ENCODE data around the gene DENND4A. TPM values are rescaled to one million over a fixed set of nuclear protein-coding genes. Genes with fewer than 3 reads are reported as not detected.

The DENND4A gene
- polyA plus RNA-seq, 1 of the 3 experiments (the other 2 are of a cell fraction), result 2.5 TPM

DNA sequence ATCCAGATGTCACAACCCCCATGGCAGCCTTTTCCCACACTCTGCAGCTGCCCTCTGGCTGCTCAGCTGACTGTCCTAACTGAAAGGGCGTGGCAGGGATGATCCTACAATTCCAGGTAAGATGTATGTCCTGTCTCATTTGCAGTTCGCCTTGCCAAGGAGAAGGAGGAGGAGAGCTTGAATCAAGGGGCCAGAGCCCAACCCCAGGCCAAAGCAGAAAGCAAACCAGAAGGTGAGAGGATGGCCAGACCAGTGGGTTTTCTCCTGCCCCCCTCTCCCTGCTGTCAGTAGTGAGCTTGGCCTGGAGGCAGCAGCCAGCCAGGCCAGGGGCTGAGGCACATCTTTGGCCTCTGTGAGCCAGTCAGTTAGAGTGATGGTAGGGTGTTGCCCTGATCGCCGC, 147.8 kb downstream of the DENND4A start:
- no peaks in the 10 kb centered on the region for H3K79me2 ChIP-seq (ENCODE audit: insufficient read depth)
- H3K9me2 ChIP-seq, result no peaks in the 10 kb centered on the region
- H3F3A ChIP-seq (replicated peaks; ENCODE audit: insufficient read depth), result no peaks in the 10 kb centered on the region
- no peaks in the 10 kb centered on the region for H3K9me3 ChIP-seq
- 100% methylated on average over 2 of the region's 4 CpGs for WGBS (ENCODE audit: low lambda C conversion rate)
- TF ChIP-seq FOSL2 (IDR thresholded peaks at IDR 0.05; ENCODE audit: borderline replicate concordance, low read depth) (no peak), EZH2phosphoT487 (IDR thresholded peaks at IDR 0.05; ENCODE audit: borderline replicate concordance, low read depth) (no peak), RAD21 (IDR thresholded peaks at IDR 0.05; ENCODE audit: low read length) (no peak), MXI1 (IDR thresholded peaks at IDR 0.05; ENCODE audit: low read depth, low read length) (no peak), TAF1 (IDR thresholded peaks at IDR 0.05; ENCODE audit: borderline replicate concordance, low read depth, low read length) (no peak), GABPA (IDR thresholded peaks at IDR 0.05; ENCODE audit: low read depth) (no peak), SMC3 (IDR thresholded peaks at IDR 0.05; ENCODE audit: low read depth, low read length) (no peak), FOXJ3 (CRISPR knock-in tag; IDR thresholded peaks at IDR 0.05) (no peak)
- TF ChIP-seq, protein P1, sequence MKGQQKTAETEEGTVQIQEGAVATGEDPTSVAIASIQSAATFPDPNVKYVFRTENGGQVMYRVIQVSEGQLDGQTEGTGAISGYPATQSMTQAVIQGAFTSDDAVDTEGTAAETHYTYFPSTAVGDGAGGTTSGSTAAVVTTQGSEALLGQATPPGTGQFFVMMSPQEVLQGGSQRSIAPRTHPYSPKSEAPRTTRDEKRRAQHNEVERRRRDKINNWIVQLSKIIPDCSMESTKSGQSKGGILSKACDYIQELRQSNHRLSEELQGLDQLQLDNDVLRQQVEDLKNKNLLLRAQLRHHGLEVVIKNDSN (IDR thresholded peaks at IDR 0.05; ENCODE audit: borderline replicate concordance, low read depth), result no peak
- TF ChIP-seq, protein P2, sequence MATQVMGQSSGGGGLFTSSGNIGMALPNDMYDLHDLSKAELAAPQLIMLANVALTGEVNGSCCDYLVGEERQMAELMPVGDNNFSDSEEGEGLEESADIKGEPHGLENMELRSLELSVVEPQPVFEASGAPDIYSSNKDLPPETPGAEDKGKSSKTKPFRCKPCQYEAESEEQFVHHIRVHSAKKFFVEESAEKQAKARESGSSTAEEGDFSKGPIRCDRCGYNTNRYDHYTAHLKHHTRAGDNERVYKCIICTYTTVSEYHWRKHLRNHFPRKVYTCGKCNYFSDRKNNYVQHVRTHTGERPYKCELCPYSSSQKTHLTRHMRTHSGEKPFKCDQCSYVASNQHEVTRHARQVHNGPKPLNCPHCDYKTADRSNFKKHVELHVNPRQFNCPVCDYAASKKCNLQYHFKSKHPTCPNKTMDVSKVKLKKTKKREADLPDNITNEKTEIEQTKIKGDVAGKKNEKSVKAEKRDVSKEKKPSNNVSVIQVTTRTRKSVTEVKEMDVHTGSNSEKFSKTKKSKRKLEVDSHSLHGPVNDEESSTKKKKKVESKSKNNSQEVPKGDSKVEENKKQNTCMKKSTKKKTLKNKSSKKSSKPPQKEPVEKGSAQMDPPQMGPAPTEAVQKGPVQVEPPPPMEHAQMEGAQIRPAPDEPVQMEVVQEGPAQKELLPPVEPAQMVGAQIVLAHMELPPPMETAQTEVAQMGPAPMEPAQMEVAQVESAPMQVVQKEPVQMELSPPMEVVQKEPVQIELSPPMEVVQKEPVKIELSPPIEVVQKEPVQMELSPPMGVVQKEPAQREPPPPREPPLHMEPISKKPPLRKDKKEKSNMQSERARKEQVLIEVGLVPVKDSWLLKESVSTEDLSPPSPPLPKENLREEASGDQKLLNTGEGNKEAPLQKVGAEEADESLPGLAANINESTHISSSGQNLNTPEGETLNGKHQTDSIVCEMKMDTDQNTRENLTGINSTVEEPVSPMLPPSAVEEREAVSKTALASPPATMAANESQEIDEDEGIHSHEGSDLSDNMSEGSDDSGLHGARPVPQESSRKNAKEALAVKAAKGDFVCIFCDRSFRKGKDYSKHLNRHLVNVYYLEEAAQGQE (IDR thresholded peaks at IDR 0.05; ENCODE audit: low read depth, low read length), result no peak
- POLR2A ChIA-PET, result no interaction called here
- H3K27ac ChIP-seq (ENCODE audit: low read depth in 2 of 2, low read length in 1 of 2), result no peak overlapping the region
- H3K4me1 ChIP-seq (ENCODE audit: control insufficient read depth in 1 of 2, insufficient read depth in 2 of 2, low read depth in 1 of 2, low read length in 1 of 2), result peaks cover 0 to 3% of the 10 kb centered on the region in 2 experiments; a peak in 1 of 4 replicates
- CTCF ChIA-PET, result interaction anchor here (1.6 to 8.7 kb wide), 4 partner anchors 9 to 185 kb away, joined by 4 to 85 read pairs (median 6); no protein-coding TSS in a partner anchor
- H2AFZ ChIP-seq (ENCODE audit: low read depth), result no peak overlapping the region
- no peaks in the 10 kb centered on the region for H3K36me3 ChIP-seq (replicated peaks in 1 of 2; ENCODE audit: control insufficient read depth in 1 of 2, insufficient read depth in 2 of 2, low read length in 1 of 2)
- DNase-seq, result no peak
- H3K27me3 ChIP-seq (ENCODE audit: insufficient read depth), result no peaks in the 10 kb centered on the region
- no peaks in the 10 kb centered on the region for H4K20me1 ChIP-seq (ENCODE audit: insufficient read depth)
- no peak overlapping the region for H3K4me2 ChIP-seq
- H3K9ac ChIP-seq, result no peak overlapping the region
- H3K4me3 ChIP-seq (ENCODE audit: low read depth in 2 of 2, low read length in 1 of 2), result no peak overlapping the region

DNA sequence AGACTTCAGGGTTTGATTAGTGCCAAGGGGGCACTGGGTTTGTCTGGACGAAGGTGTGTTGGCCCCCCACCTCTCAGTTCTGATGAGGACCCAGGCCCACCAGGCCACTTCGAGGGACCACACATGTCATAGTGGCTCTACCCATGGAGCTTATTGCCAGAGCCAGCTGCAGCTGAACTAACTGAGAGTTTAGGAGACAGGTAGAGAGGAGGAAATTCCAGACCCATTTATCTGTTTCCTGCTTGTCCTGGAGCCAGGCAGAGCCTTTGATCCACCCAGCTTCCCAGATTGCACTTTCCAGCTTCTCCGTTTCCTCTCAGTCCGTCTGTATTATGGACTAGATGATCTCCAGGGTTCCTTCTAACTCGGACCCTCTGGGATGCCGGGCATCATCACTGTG, 149.5 kb downstream of the DENND4A start:
- DNase-seq, result no peak
- Histone ChIP-seq H3K27me3 (ENCODE audit: insufficient read depth) (no peaks in the 10 kb centered on the region), H3K9ac (no peak overlapping the region), H3K4me2 (no peak overlapping the region), H3K4me1 (ENCODE audit: control insufficient read depth in 1 of 2, insufficient read depth in 2 of 2, low read depth in 1 of 2, low read length in 1 of 2) (peaks cover 0 to 7% of the 10 kb centered on the region in 2 experiments; a peak in 1 of 4 replicates), H3K27ac (ENCODE audit: low read depth in 2 of 2, low read length in 1 of 2) (no peak overlapping the region), H3K36me3 (replicated peaks in 1 of 2; ENCODE audit: control insufficient read depth in 1 of 2, insufficient read depth in 2 of 2, low read length in 1 of 2) (no peaks in the 10 kb centered on the region), H3K9me3 (no peaks in the 10 kb centered on the region), H4K20me1 (ENCODE audit: insufficient read depth) (no peaks in the 10 kb centered on the region), H3K9me2 (no peaks in the 10 kb centered on the region), H3K79me2 (ENCODE audit: insufficient read depth) (no peaks in the 10 kb centered on the region), H3K4me3 (ENCODE audit: low read depth in 2 of 2, low read length in 1 of 2) (no peak overlapping the region), H2AFZ (ENCODE audit: low read depth) (no peak overlapping the region), H3F3A (replicated peaks; ENCODE audit: insufficient read depth) (no peaks in the 10 kb centered on the region)
- ChIA-PET CTCF (interaction anchor here (1.3 to 8.7 kb wide), 6 partner anchors 18 to 186 kb away, joined by 3 to 85 read pairs (median 4); partner anchors contain the start of gene INTS14), POLR2A (no interaction called here)
- 59% methylated on average over 6 of the region's 6 CpGs for WGBS (ENCODE audit: low lambda C conversion rate)
- TF ChIP-seq FOSL2 (IDR thresholded peaks at IDR 0.05; ENCODE audit: borderline replicate concordance, low read depth) (no peak), FOXM1 (IDR thresholded peaks at IDR 0.05; ENCODE audit: low read depth) (no peak), ELF1 (IDR thresholded peaks at IDR 0.05) (no peak), TEAD4 (IDR thresholded peaks at IDR 0.05; ENCODE audit: borderline replicate concordance, insufficient read depth) (no peak), GABPA (IDR thresholded peaks at IDR 0.05; ENCODE audit: low read depth) (no peak), YY1 (IDR thresholded peaks at IDR 0.05; ENCODE audit: low read depth) (no peak), JUND (IDR thresholded peaks at IDR 0.05) (no peak), TAF1 (IDR thresholded peaks at IDR 0.05; ENCODE audit: borderline replicate concordance, low read depth, low read length) (no peak), EZH2phosphoT487 (IDR thresholded peaks at IDR 0.05; ENCODE audit: borderline replicate concordance, low read depth) (no peak), EP300 (IDR thresholded peaks at IDR 0.05; ENCODE audit: borderline replicate concordance in 1 of 2, low read depth in 1 of 2, low read length in 1 of 2) (no peak), RAD21 (IDR thresholded peaks at IDR 0.05; ENCODE audit: low read length) (no peak), SIN3A (IDR thresholded peaks at IDR 0.05; ENCODE audit: borderline replicate concordance, low read depth, low read length) (no peak), TCF12 (IDR thresholded peaks at IDR 0.05) (no peak), SMC3 (IDR thresholded peaks at IDR 0.05; ENCODE audit: low read depth, low read length) (no peak), CHD2 (IDR thresholded peaks at IDR 0.05; ENCODE audit: low read length, partially characterized antibody) (no peak)
- TF ChIP-seq, protein P3, sequence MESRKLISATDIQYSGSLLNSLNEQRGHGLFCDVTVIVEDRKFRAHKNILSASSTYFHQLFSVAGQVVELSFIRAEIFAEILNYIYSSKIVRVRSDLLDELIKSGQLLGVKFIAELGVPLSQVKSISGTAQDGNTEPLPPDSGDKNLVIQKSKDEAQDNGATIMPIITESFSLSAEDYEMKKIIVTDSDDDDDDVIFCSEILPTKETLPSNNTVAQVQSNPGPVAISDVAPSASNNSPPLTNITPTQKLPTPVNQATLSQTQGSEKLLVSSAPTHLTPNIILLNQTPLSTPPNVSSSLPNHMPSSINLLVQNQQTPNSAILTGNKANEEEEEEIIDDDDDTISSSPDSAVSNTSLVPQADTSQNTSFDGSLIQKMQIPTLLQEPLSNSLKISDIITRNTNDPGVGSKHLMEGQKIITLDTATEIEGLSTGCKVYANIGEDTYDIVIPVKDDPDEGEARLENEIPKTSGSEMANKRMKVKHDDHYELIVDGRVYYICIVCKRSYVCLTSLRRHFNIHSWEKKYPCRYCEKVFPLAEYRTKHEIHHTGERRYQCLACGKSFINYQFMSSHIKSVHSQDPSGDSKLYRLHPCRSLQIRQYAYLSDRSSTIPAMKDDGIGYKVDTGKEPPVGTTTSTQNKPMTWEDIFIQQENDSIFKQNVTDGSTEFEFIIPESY (IDR thresholded peaks at IDR 0.05; ENCODE audit: borderline replicate concordance, low read depth), result no peak
- TF ChIP-seq, protein P1 (IDR thresholded peaks at IDR 0.05; ENCODE audit: borderline replicate concordance, low read depth), result no peak
